GM19395 (cell line): ENCODE results near the gene CLASRP.
A peak's percentile ranks its signal among the peaks of the same experiment; 100 is the strongest.
"Not testable (repeated sequence)": the region's sequence is repeated elsewhere in the genome, so short reads cannot be mapped to it uniquely, and the experiment has no call there.

Experiments used
- ATAC-seq: cut with Tn5 transposase; IDR thresholded peaks from one replicate; pipeline ENCODE4 v1.9.1; 2021; ENCODE audit warnings: mild to moderate bottlenecking, moderate library complexity; ENCODE audit not compliant: unreplicated experiment

CLASRP gene

DNA sequence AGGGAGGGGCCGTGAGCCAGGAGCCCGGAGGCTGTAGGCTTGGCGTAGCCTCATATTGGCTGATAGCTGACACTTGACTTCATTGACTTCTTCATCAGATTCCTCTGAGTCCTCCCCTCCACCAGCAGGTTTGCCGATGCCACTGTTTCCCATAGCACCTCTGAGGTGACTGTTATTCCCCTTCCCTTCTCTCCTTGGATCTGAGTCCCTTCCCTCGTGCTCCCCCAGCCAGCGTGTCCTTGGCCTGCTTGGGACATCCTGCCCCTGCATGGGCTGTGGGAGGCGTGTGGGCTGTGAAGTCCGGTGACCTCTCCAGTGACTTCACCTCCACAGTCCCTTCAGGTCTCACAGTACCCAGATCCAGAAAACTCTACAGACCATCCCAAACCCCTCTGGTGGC is 63.0 kb downstream of the CLASRP start:
- no peak for ATAC-seq

DNA sequence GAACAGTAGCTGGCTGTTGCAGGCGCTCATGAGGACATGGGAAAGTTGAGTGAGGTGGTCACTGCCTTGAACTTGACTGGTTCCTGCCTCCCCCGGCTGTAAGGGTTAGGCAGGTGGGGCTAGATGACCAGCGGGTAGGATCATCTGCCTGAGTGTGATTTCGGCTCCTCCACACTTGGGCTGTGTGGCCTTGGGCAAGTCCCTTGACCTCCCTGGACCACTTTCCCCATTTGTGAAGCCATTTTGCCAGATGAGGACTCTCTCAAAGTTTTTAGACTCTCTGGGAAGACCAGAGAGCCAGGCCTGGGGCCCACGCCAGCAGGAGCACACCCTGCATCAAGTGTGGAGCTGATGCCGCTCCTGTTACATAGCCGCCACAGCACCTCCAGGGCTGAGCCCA is 63.6 kb downstream of the CLASRP start:
- ATAC-seq, result no peak

DNA sequence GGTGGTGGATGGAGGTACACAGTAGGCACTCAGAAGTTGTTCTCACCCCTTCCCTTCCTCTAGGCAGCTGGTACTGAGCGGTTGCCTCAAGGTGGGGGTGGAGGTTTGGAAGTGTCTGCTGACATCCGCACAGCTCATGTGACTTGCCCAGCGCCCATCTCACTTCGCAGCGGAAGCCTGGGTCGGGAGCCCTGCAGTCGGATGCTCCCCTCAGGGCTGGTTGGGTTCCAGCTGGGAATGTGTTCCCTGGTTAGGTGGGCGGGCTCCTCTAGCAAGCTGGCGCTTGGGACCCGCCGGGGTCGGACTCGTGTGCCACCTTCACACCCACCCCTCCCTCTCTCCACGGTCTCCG is 64.3 kb downstream of the CLASRP start:
- no peak for ATAC-seq

DNA sequence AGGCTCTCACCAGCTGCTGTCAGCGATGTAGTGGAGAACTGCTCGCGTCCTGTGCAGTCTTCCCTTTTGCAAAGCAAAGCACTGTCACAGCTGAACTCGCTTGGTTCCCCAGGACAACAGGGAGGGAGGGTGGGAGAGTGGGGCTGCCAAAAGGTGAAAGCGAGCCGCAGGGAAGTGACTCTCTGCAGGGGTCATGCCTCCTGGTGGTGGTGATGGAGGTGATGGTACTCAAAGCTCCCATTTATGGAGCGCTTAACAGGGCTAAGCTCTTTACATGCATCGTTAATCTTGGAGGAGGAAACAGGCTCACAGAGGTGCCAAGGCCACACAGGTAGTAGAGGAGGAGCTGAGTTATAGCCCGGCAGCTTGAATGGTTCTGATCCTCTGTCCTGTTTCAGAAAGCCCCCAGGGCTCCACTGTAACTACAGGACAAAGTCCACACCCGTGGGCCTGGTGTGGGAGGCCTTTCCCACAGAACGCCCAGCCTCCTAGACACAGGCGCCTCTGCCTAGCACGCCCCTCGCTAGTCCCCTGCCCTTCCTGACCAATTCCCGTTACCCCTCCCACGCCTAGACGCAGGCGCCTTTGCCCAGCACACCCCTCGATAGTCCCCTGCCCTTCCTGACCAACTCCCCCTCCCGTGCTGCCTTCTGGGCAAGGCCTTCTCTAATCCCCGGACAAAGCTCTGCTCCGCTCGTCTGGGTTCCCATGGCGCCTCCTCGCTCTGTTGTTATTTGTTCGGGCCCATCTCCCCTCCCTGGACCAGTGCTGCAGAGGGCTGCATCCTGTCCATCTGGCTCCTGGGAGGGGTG is 64.9 kb downstream of the CLASRP start:
- no peak for ATAC-seq

DNA sequence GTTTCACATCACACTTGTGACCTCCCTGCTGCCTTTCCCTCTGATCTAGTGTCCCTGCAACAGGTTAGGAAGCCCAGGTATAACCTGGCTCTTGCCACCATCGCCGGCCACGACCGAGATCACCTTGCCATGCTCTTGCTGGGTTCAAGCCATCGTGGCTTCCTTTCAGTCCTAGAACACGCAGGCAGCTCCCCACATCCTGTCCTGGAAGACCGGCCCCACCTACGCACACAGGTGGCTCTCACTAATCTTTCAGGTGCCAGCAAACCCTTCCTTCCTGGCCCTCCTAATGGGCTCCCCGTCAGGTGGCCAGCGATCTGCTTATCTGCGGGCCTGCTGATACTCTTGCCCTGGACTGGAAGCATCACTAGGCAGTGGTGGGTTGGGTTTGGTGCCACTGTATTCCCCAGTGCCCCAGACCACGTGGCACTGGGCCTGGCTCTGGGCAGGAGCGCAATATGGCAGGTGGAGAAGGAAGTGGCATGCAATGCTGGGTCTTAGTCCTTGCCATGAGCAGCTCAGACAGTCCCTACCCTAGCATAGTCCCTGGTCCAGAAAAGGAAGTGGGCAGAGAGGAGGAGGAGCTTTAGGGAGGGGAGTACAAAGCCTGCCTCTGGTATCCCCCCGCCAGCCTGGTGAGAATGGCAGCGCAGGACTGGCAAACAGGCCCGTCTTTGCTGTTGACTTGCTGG is 66.0 kb downstream of the CLASRP start:
- no peak for ATAC-seq

DNA sequence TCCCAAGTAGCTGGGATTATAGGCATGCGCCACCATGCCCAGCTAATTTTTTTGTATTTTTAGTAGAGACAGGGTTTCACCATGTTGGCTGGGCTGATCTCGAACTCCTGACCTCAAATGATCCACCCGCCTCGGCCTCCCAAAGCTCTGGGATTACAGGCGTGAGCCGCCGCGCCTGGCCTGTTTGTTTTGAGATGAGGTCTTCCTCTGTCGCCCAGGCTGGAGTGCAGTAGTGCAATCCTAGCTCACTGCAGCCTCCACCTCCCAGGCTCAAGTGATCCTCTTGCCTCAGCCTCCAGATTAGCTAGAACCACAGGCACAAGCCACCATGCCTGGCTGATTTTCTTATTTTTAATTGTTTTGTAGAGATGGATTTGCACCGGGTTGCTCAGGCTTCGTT is 67.5 kb downstream of the CLASRP start:
- ATAC-seq, result not testable (repeated sequence)

DNA sequence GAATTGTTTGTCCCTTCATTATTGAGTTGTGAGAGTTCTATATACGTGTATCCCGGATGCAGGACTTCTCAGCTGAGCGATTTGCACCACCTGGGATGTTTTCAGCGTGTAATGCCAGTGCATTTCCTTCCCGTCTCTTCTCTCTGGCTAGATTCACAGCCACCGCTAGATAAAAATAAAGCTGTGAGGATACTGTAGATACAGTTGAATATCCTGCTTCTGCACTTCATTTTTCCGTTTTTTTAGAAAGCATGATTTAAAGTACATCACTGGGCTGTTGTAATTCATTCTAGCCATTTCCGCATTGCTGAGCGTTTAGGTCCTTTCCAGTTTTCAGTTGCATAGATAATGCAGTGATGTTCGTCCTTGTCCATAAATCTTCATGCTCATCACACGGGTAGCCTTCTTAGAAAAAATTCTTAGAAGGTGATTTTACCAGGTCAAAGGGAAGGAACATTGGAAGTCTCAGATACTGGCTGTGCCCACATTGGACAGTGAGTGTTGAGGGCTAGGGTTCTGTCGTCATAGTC is 68.8 kb downstream of the CLASRP start:
- ATAC-seq, result no peak

DNA sequence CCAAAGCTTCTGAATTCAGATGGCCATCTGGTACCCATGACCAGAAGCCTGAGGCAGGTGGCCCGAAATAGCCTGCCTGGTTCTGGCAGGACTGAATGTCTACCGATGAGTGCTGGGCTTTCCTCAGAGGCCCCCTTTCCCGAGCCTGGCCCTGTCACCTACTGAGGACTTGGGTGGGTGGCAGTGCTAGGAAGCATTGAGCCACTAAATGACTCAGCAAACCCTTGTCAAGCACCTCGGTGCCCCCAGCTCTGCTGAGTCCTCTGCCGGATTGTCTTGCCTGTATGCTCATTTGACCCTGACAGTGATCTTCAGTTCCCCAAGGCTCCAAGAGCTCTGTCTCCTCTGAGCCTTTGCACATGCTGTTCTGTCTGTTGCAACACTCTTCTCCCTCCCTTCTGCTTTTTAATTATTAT is 72.0 kb downstream of the CLASRP start:
- no peak for ATAC-seq

DNA sequence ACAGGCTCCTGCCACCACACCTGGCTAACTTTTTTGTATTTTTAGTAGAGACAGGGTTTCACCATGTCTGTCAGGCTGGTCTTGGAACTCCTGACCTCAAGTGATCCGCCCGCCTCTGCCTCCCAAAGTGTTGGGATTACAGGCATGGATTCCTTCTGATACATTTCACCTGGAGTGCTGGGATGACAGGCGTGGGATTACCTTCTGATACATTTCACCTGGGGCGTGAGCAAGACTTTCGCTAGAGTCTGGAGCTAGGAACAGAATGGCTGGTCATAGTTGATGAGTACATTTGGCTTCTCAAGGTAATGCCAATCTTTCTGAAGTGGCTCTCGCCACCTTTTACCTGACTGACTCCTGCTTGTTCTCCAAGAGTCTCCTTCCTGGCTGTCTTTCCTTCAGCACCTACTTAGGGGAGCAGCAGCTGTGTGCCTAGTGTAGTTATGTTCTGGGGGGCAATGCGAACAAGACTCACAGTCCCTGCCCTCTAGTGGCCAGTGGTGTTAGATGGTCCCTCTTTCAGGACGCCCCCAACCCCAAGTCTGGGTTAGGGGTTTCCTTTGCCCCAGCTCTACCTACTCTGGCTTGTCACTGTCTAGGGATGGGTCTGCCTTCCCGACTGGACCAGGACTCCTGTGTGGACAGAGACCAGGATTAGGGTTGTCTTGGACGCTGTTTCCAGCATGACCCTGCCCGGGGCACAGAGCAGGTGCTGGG is 73.4 kb downstream of the CLASRP start:
- ATAC-seq, result no peak

DNA sequence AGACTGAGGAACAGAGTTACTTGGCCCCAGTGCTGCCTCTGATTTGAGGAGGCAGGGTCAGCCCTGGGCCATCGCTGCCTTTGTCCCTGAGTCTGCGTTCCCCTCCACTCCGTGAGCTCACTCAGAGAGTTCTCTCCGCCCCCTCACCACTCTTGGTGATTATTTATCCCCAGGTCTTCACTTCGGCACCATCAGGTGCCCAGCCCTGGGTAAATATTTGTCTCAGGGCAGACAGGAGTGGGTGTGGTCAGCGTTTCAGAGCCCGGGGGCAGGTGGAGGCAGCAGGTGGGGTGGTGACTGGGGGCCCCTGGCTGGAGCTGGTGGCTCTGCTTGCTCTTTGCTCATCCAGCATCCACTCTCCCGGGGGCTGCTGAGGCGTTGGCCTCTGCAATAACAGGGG is 74.8 kb downstream of the CLASRP start:
- ATAC-seq, result no peak

DNA sequence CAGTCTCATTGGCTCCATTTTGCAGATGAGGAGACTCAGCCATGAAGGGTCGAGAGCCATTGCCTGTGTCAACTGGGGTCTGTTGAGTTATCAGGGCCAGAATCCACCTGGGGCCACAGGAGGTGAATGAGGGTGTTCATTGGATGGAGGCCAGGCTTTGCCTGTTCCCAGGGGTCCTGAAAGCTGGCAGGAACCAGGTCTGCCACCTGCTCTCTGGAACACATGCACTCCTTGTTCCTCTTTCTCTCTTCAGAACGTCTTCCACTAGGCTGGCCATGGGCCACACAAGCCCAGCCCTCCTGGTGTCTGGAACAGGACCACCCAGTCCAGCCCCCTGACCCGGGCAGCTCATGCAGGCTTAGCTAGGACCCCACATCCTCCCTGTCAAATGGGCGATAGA is 75.3 kb downstream of the CLASRP start:
- no peak for ATAC-seq

DNA sequence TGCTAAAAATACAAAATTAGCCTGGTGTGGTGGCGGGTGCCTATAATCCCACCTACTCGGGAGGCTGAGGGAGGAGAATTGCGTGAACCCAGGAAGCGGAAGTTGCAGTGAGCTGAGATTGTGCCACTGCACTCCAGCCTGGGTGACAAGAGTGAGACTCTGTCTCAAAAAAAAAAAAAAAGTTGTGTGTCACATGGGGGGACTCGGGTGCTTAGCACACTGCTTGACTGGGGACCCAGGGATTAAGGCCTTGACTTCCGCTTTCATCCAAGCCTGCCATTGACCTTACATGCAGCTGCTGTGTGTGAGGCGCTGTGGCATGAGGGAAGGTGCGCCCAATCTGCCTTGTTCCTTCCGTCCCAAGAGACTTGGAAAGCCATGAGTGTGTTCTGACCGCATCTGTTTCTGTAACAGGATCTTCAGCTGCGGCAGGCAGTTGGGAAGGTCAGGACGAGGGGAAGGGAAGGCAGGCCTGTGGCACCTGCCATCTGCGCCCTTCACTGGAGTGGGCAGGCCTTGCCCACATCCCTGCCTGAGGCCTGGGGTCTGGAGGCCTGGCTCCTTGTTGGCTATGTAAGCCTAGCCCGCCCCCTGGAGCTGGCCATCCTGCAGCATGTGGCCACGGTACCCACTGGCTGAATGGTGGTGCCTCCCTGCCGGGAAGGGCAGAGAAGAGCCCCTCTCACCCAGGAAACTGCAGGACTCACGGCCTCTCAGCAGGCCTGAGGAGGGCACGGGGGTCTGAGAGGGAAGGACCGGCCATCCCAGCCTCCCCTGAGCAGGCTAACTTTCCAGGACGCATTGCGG is 77.2 kb downstream of the CLASRP start:
- ATAC-seq, result no peak

DNA sequence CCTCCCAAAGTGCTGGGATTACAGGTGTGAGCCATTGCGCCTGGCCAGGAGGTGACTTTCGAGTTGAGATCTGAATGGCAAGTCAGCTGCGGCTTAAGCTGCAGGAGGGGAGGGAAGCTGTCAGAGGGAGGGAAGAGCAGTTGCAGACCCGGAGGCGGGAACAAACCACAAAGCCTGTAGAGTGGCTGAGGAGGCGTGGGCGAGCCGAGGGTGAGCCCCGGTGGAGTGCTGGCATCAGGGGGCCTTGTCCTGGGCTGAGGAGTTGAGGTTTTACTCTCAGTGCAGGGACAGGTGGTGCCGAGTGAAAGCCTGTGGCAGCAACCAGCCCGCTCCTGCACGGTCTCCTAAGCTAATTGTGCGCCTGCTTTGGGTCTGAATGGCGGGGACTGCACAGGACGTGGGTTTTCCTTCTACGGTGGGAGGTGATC is 78.3 kb downstream of the CLASRP start:
- peak; percentile 47 for ATAC-seq

DNA sequence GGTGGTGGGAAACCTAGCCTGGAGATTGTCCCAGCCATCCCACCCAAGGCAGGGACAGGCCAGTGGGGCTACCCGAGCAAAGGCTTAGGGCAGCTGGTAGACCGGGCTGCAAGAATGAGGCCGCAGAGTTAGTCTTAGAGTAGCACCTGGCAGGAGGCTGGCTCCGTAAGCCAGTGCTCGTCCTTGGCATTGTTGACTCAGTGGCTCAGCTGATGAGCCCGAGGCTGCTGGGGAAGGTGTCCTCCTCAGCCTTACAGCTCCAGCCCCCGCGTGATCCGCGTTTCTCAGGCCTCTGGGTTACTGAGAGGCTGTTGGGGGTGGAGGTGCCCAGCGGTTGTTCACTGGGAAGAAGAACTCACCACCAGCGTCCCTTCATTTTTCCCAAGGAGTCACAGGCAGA is 78.8 kb downstream of the CLASRP start:
- no peak for ATAC-seq

DNA sequence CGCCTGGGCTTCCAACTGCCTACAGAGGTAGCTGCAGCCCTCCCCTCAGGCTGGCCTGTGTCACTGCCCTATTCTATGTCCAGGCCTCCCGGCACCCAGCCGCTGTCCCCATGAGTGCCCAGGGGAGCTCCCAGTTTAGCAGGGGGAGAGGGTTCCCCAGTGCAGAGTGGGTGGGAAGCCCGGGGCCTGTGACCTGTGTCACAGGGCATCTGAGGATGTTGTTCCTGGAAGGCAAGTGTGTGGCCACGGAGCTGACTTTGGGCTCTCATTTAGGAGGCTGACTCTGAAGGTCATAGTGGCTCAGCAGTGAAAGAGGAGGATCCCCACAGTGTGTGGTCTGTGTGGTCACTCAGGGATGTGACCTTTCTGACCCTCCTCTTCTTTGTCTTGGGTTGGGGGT is 79.3 kb downstream of the CLASRP start:
- ATAC-seq, result no peak

DNA sequence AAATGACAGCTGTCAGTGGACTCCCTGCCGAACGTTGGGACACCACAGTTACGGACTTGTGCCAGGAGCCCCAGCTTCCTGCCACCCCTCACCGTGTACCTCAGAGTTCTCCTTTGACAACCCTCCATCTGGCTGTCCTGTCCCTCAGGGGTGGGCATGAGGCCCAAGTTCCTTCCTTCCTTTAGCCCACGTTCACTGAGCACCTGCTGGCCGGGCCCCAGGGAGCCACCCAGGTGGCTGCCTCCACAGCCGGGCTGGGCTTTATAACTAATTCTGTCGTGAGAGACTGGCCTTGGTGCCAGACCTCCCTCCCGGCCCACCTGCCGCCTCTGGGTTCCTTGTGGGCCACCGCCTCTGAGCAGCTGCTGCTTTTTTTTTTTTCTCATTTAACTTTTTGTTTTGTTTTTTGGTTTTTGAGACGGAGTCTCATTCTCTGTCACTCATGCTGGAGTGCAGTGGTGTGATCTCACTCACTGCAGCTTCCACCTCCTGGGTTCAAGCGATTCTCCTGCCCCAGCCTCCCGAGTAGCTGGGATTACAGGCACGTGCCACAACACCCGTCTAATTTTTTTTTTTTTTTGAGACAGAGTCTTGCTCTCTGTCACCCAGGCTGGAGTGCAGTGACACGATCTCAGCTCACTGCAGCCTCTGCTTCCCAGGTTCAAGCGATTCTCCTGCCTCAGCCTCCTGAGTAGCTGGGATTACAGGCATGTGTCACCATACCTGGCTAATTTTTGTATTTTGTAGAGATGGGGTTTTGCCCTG is 79.9 kb downstream of the CLASRP start:
- ATAC-seq, result not testable (repeated sequence)

DNA sequence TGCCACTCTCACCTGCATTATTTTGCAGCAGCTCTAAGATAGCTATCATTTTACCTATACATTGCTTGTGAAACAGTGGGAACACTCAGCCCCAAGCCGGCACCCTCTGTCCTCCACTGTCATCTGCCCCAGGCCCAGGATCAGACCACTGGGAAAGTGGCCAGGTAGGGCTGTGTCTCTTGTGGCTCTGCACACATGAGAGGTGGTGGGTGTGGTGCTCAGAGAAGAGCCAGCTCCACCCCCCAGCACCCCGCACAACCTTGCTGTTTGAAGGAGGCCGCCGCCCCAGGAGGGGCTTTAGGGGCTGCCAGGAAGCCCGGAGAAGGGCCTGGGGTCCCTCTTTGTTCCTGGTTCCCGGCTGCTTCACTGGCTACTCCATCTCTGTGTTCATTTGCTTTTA is 80.7 kb downstream of the CLASRP start:
- ATAC-seq, result no peak
